SU-DHL-6 (cell line): ENCODE measurements around the gene NXPH3.

ENCODE experiments used
- H2AFZ ChIP-seq: fragments of 200-600 bp; sonication (generic); 2 replicates; pipeline ENCODE4 v1.6.1; 2014; ENCODE audit warnings: low read depth, mild to moderate bottlenecking, moderate library complexity, mixed read lengths, antibody characterized with exemption, low read length; ENCODE audit not compliant: severe bottlenecking
- H3F3A ChIP-seq: fragments of 200-600 bp; shearing (Covaris generic); 2 replicates; pipeline ENCODE4 v1.6.0; 2016; ENCODE audit warnings: antibody characterized with exemption, mild to moderate bottlenecking; ENCODE audit not compliant: insufficient read depth
- H3K27ac ChIP-seq: fragments of 200-600 bp; sonication (generic); 2 replicates; pipeline ENCODE4 v1.5.1; 2016; ENCODE audit warnings: low read depth, mild to moderate bottlenecking, low read length, moderate library complexity, mixed read lengths
- H3K27me3 ChIP-seq: fragments of 200-600 bp; sonication (generic), shearing (Covaris generic); 2 replicates; pipeline ENCODE4 v1.6.0; 2014; ENCODE audit warnings: mild to moderate bottlenecking, low read length
- H3K36me3 ChIP-seq: fragments of 200-600 bp; sonication (generic); 2 replicates; pipeline ENCODE4 v1.6.1; 2014; ENCODE audit warnings: mild to moderate bottlenecking, low read length, mixed read lengths
- H3K4me2 ChIP-seq: fragments of 300-600, 200-600 bp; shearing (Covaris generic), sonication (generic); 2 replicates; pipeline ENCODE4 v1.6.0; 2014; ENCODE audit warnings: low read length, low read depth, mild to moderate bottlenecking; ENCODE audit not compliant: poor library complexity, severe bottlenecking
- H3K4me3 ChIP-seq: fragments of 200-600 bp; sonication (generic); 2 replicates; pipeline ENCODE4 v1.5.1; 2014; ENCODE audit warnings: antibody characterized with exemption, low read length, mild to moderate bottlenecking, mixed read lengths; ENCODE audit not compliant: insufficient read depth, poor library complexity, severe bottlenecking
- H3K79me2 ChIP-seq: fragments of 200-600 bp; sonication (generic); 2 replicates; pipeline ENCODE4 v1.6.1; 2014; ENCODE audit warnings: mild to moderate bottlenecking, low read length, moderate library complexity; ENCODE audit not compliant: insufficient read depth
- H3K9ac ChIP-seq: fragments of 200-600 bp; sonication (generic); 2 replicates; pipeline ENCODE4 v1.7.0; 2014; ENCODE audit warnings: mild to moderate bottlenecking, low read length
- H3K9me2 ChIP-seq: fragments of 200-600 bp; sonication (generic); replicated peaks from 2 replicates; pipeline ENCODE4 v1.6.1; 2014; ENCODE audit warnings: low read length; ENCODE audit not compliant: insufficient read depth
- H3K9me3 ChIP-seq: fragments of 200-600 bp; sonication (generic); 2 replicates; pipeline ENCODE4 v1.6.1; 2014; ENCODE audit warnings: low read length, mixed read lengths; ENCODE audit not compliant: insufficient read depth
- H4K20me1 ChIP-seq: fragments of 200-600 bp; sonication (generic); 2 replicates; pipeline ENCODE4 v1.6.1; 2014; ENCODE audit warnings: low read depth, mild to moderate bottlenecking, antibody characterized with exemption, low read length, moderate library complexity, mixed read lengths
- EZH2phosphoT487 ChIP-seq: fragments of 200-600 bp; sonication (generic), shearing (Covaris generic); conservative IDR thresholded peaks from 2 replicates; pipeline ENCODE4 v1.6.1; 2018; ENCODE audit warnings: mild to moderate bottlenecking, antibody characterized with exemption, low read length, moderate library complexity, mixed read lengths
- TF ChIP-seq, protein P1 (sequence below): fragments of 200-600 bp; sonication (generic); IDR thresholded peaks from one replicate; pipeline ENCODE4 v1.5.1; 2017; ENCODE audit warnings: antibody characterized with exemption, mild to moderate bottlenecking, low read length, moderate library complexity; ENCODE audit not compliant: insufficient read depth, poor library complexity, severe bottlenecking

NXPH3 gene

DNA sequence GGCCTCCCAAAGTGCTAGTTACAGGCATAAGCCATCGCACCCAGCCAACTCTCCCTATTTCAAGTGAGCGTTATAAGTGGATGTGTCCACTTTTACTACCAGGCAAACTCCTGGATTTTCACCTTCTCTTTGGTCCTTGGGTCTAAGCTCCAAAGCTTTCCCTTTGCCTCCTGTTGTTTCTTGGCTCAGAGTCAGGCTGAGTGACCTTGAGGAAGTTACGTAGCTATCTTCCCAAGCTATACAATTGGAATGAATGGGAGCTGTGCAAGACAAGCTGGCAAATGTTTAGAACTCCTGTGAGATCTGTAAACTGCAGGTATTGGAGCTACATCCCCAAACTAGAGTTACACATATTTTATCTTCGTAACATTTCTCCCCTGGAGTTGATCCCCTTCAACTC, 20.3 kb downstream of the NXPH3 start:
- no peak for TF ChIP-seq EZH2phosphoT487
- TF ChIP-seq, protein P1, sequence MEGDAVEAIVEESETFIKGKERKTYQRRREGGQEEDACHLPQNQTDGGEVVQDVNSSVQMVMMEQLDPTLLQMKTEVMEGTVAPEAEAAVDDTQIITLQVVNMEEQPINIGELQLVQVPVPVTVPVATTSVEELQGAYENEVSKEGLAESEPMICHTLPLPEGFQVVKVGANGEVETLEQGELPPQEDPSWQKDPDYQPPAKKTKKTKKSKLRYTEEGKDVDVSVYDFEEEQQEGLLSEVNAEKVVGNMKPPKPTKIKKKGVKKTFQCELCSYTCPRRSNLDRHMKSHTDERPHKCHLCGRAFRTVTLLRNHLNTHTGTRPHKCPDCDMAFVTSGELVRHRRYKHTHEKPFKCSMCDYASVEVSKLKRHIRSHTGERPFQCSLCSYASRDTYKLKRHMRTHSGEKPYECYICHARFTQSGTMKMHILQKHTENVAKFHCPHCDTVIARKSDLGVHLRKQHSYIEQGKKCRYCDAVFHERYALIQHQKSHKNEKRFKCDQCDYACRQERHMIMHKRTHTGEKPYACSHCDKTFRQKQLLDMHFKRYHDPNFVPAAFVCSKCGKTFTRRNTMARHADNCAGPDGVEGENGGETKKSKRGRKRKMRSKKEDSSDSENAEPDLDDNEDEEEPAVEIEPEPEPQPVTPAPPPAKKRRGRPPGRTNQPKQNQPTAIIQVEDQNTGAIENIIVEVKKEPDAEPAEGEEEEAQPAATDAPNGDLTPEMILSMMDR: no peak
- Histone ChIP-seq H2AFZ (no peak overlapping the region), H3K36me3 (0 out of 2 replicates have a peak, but pooled peaks cover 6% of the 10 kb centered on the region), H3F3A (no peaks in the 10 kb centered on the region), H3K4me2 (no peak overlapping the region), H3K9ac (no peak overlapping the region), H3K27me3 (no peaks in the 10 kb centered on the region), H3K9me3 (no peaks in the 10 kb centered on the region), H3K4me3 (no peak overlapping the region), H4K20me1 (no peaks in the 10 kb centered on the region), H3K27ac (no peak overlapping the region), H3K9me2 (no peaks in the 10 kb centered on the region), H3K79me2 (no peaks in the 10 kb centered on the region)

DNA sequence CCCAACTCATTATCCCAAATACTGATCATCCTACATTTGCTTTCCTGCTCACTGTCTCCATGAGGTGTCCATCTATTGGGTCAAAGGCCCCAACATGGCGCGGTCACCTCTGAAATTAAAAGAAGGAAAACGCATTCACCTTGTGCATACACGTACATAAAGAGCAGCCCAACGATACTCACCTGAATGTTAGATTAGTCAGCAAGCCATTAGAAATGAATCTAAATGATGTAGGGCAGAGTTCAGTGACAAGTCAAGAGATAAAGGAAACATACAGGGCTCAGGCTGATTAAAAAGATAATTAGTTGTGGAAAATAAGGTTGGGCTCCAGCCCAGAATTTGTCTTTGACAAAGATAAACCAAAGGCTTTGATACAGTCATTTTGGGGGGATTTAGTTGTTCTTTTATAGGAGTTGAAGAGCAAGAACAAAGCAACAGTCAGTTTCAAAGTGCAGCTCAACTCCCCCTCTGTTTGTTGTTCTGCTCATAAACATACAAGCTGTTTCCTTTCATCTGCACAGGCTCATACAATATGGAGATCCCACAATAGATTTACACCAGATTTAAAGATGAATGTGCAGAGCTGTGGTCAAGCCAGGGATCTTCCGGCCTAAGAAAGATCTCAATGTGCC, 21.1 kb downstream of the NXPH3 start:
- Histone ChIP-seq H3K79me2 (no peaks in the 10 kb centered on the region), H3K36me3 (0 out of 2 replicates have a peak, but pooled peaks cover 6% of the 10 kb centered on the region), H3K4me2 (no peak overlapping the region), H3K27ac (no peak overlapping the region), H4K20me1 (no peaks in the 10 kb centered on the region), H3K27me3 (no peaks in the 10 kb centered on the region), H3K9me3 (no peaks in the 10 kb centered on the region), H3K9me2 (no peaks in the 10 kb centered on the region), H3K4me3 (no peak overlapping the region), H3F3A (no peaks in the 10 kb centered on the region), H2AFZ (no peak overlapping the region), H3K9ac (no peak overlapping the region)
- no peak for TF ChIP-seq EZH2phosphoT487
- TF ChIP-seq, protein P1: no peak

DNA sequence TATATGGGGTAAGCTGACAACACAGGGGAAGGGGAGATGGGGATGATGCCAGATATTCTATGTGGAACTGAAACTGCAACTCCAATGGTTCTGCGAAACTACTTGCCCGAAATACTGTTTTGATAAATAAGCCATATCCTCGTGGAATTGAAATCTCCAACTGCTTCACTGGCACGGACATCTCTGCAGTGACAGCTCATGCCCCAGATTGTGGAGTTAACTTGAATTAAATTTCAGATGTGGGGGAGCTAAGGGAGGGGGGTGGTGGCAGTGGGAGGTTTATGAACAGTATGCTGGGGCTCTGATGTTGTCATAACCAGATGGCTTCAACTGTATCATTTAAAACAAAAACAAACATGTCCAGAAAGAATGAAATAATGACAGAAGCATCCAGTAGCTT, 21.8 kb downstream of the NXPH3 start:
- Histone ChIP-seq H3K9ac (no peak overlapping the region), H3K9me3 (no peaks in the 10 kb centered on the region), H3F3A (no peaks in the 10 kb centered on the region), H3K9me2 (no peaks in the 10 kb centered on the region), H3K4me2 (no peak overlapping the region), H3K4me3 (no peak overlapping the region), H4K20me1 (no peaks in the 10 kb centered on the region), H3K36me3 (0 out of 2 replicates have a peak, but pooled peaks cover 6% of the 10 kb centered on the region), H3K79me2 (no peaks in the 10 kb centered on the region), H3K27me3 (no peaks in the 10 kb centered on the region), H3K27ac (no peak overlapping the region), H2AFZ (no peak overlapping the region)
- no peak for TF ChIP-seq EZH2phosphoT487
- TF ChIP-seq, protein P1: no peak
